GM23338 (cell line): ENCODE results near the gene TNNI3K. TPM values are rescaled to one million over a fixed set of nuclear protein-coding genes. Genes with fewer than 3 reads are reported as not detected.

Experiments used
- ATAC-seq: fragments of 200-7000 bp; cut with Tn5 transposase; 3 replicates; pipeline ENCODE4 v1.9.1; 2020
- DNase-seq: peaks from one replicate; pipeline ENCODE4 v3.0.0-alpha.2; 2015; ENCODE audit warnings: low spot score
- H2AFZ ChIP-seq: fragments of 200-600 bp; sonication (generic); 2 replicates; pipeline ENCODE4 v1.8.0; 2016; ENCODE audit warnings: antibody characterized with exemption, mild to moderate bottlenecking, moderate library complexity
- H3F3A ChIP-seq: fragments of 200-600 bp; sonication (generic); replicated peaks from 2 replicates; pipeline ENCODE4 v1.8.0; 2017; ENCODE audit warnings: antibody characterized with exemption, mixed run types, low read depth
- H3K27ac ChIP-seq: fragments of 200-600 bp; sonication (generic); 2 replicates; pipeline ENCODE4 v1.6.1; 2016; ENCODE audit warnings: low read depth
- H3K27me3 ChIP-seq: fragments of 200-600 bp; sonication (generic); 2 replicates; pipeline ENCODE4 v1.8.0; 2016; ENCODE audit warnings: mild to moderate bottlenecking, mixed run types, moderate library complexity; ENCODE audit not compliant: insufficient read depth
- H3K36me3 ChIP-seq: fragments of 200-600 bp; sonication (generic); 2 replicates; pipeline ENCODE4 v1.8.0; 2016; ENCODE audit warnings: mild to moderate bottlenecking; ENCODE audit not compliant: insufficient read depth
- H3K4me1 ChIP-seq: fragments of 200-600 bp; sonication (generic); 2 replicates; pipeline ENCODE4 v1.8.0; 2016; ENCODE audit warnings: mild to moderate bottlenecking, moderate library complexity; ENCODE audit not compliant: insufficient read depth
- H3K4me2 ChIP-seq: fragments of 200-600 bp; sonication (generic); 2 replicates; pipeline ENCODE4 v1.7.1; 2017; ENCODE audit warnings: mixed run types
- H3K4me3 ChIP-seq: fragments of 200-600 bp; sonication (generic); 2 replicates; pipeline ENCODE4 v1.6.1; 2016; ENCODE audit warnings: mixed run types
- H3K79me2 ChIP-seq: fragments of 200-600 bp; sonication (generic); replicated peaks from 2 replicates; pipeline ENCODE4 v1.8.0; 2017; ENCODE audit warnings: mild to moderate bottlenecking; ENCODE audit not compliant: insufficient read depth
- H3K9me2 ChIP-seq: fragments of 200-600 bp; sonication (generic); 2 replicates; pipeline ENCODE4 v1.8.0; 2017; ENCODE audit not compliant: insufficient read depth
- H4K20me1 ChIP-seq: fragments of 200-600 bp; sonication (generic); replicated peaks from 2 replicates; pipeline ENCODE4 v1.8.0; 2017; ENCODE audit warnings: mild to moderate bottlenecking; ENCODE audit not compliant: insufficient read depth
- H3K27ac Mint-ChIP-seq: 2 replicates; pipeline ENCODE4 v1.8.0; 2020; ENCODE audit warnings: inconsistent platforms, mild to moderate bottlenecking, moderate library complexity, mixed read lengths
- H3K27me3 Mint-ChIP-seq: 3 replicates; pipeline ENCODE4 v1.8.0; 2022; ENCODE audit warnings: low read depth, mild to moderate bottlenecking, moderate library complexity, mixed read lengths, inconsistent platforms; ENCODE audit not compliant: insufficient read depth, poor library complexity
- H3K36me3 Mint-ChIP-seq: 3 replicates; pipeline ENCODE4 v1.8.0; 2021; ENCODE audit warnings: low read depth, mild to moderate bottlenecking, inconsistent platforms, moderate library complexity, mixed read lengths
- H3K4me1 Mint-ChIP-seq: 3 replicates; pipeline ENCODE4 v1.8.0; 2020; ENCODE audit warnings: mild to moderate bottlenecking, inconsistent platforms, mixed read lengths
- H3K4me3 Mint-ChIP-seq: 3 replicates; pipeline ENCODE4 v1.8.0; 2021; ENCODE audit warnings: moderate library complexity, mild to moderate bottlenecking, inconsistent platforms, mixed read lengths
- H3K9me3 Mint-ChIP-seq: 3 replicates; pipeline ENCODE4 v1.8.0; 2020; ENCODE audit warnings: moderate library complexity, mild to moderate bottlenecking, inconsistent platforms, mixed read lengths
- CREB1 ChIP-seq: fragments of 250-450 bp; sonication (Bioruptor Pico); IDR thresholded peaks from 2 replicates; pipeline ENCODE4 v1.5.0; 2020; ENCODE audit warnings: low read depth, mild to moderate bottlenecking, moderate library complexity
- CTCF ChIP-seq, 2 experiments: fragments of 200-600 bp in 1 of 2; sonication (generic) in 1 of 2; conservative IDR thresholded peaks; 2 replicates each; pipeline versions ENCODE4 v1.5.1 to v1.6.1; 2016 to 2017; ENCODE audit warnings: antibody characterized with exemption in 2 of 2, low read depth in 2 of 2, mild to moderate bottlenecking in 2 of 2, moderate library complexity in 1 of 2
- EZH2 ChIP-seq: fragments of 200-600 bp; sonication (generic); IDR thresholded peaks from one replicate; pipeline ENCODE4 v1.8.0; 2017; ENCODE audit warnings: antibody characterized with exemption, mild to moderate bottlenecking, low read depth; ENCODE audit not compliant: unreplicated experiment
- EZH2phosphoT487 ChIP-seq: fragments of 200-600 bp; sonication (generic); IDR thresholded peaks from one replicate; pipeline ENCODE4 v1.8.1; 2018; ENCODE audit warnings: antibody characterized with exemption; ENCODE audit not compliant: unreplicated experiment
- JUNB ChIP-seq: IDR thresholded peaks from one replicate; pipeline ENCODE4 v1.6.1; 2016; ENCODE audit warnings: antibody characterized with exemption; ENCODE audit not compliant: unreplicated experiment
- NANOG ChIP-seq: IDR thresholded peaks from 2 replicates; pipeline ENCODE4 v1.6.1; 2016; ENCODE audit warnings: antibody characterized with exemption, borderline replicate concordance
- POLR2AphosphoS5 ChIP-seq: IDR thresholded peaks from 2 replicates; pipeline ENCODE4 v1.6.1; 2016; ENCODE audit warnings: antibody characterized with exemption, low read depth
- REST ChIP-seq: IDR thresholded peaks from one replicate; pipeline ENCODE4 v1.6.1; 2018; ENCODE audit warnings: antibody characterized with exemption; ENCODE audit not compliant: unreplicated experiment
- STAT1 ChIP-seq: IDR thresholded peaks from one replicate; pipeline ENCODE4 v1.6.1; 2016; ENCODE audit warnings: antibody characterized with exemption; ENCODE audit not compliant: unreplicated experiment
- ZNF462 ChIP-seq: fragments of 250-450 bp; sonication (Bioruptor Pico); IDR thresholded peaks from 2 replicates; pipeline ENCODE4 v1.5.0; 2020; ENCODE audit warnings: mild to moderate bottlenecking, moderate library complexity
- polyA plus RNA-seq: library from polyadenylated mRNA; unstranded; fragments of >200 nt; fragmentation: Nextera tagmentation; extraction: Ambion mirVana; gene quantifications from 2 replicates; pipeline ENCODE4 v1.2.1, GENCODE V29; 2016
- total RNA-seq: library from RNA; depleted of rRNA; stranded (reverse); fragments of >200 nt; shearing (Covaris generic); gene quantifications from 2 replicates; pipeline ENCODE4 v1.2.3, GENCODE V29; 2014

Gene TNNI3K
- total and polyA plus RNA-seq, 2 experiments from 2014 or later: not detected

DNA sequence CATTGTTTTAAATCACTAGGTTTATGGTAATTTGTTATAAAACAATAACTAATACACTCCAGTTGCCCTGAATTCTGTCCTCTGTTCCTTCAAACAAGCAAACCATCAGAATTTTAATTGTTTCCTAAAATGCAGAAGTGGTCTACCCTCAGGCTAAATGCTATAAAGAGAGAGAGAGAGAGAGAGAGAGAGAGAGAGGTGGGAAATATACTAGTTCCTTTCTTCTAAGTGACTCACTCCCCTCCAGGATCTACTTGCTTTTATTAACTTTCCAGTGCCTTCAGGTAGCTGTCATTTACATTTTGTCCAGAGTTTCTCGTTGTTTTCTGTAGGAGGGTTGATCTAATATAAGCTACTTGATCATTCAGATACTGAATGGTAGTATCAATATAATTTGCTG is 250.8 kb downstream of the TNNI3K start (continued):
- TF ChIP-seq REST: no peak
- TF ChIP-seq STAT1: no peak
- no peak for TF ChIP-seq EZH2phosphoT487

- Mint-ChIP-seq H3K36me3 (no peaks in the 10 kb centered on the region), H3K4me3 (no peak overlapping the region), H3K27me3 (no peaks in the 10 kb centered on the region), H3K4me1 (peaks cover 9% of the 10 kb centered on the region), H3K27ac (no peak overlapping the region), H3K9me3 (no peaks in the 10 kb centered on the region)
- H2AFZ ChIP-seq: no peak overlapping the region
- no peaks in the 10 kb centered on the region for H3K9me2 ChIP-seq
- ATAC-seq: no peak
- no peaks in the 10 kb centered on the region for H3K36me3 ChIP-seq
- no peak overlapping the region for H3K27ac ChIP-seq
- no peak overlapping the region for H3K4me2 ChIP-seq
- H3F3A ChIP-seq: no peaks in the 10 kb centered on the region
- H3K27me3 ChIP-seq: no peaks in the 10 kb centered on the region
- no peak for DNase-seq
- H3K4me1 ChIP-seq: peaks cover 25% of the 10 kb centered on the region
- no peak overlapping the region for H3K4me3 ChIP-seq
- no peaks in the 10 kb centered on the region for H3K79me2 ChIP-seq
- no peaks in the 10 kb centered on the region for H4K20me1 ChIP-seq
- TF ChIP-seq POLR2AphosphoS5 (no peak), EZH2 (no peak), STAT1 (no peak), EZH2phosphoT487 (no peak), JUNB (no peak), REST (no peak), NANOG (no peak), CTCF (conservative IDR thresholded peaks at IDR 0.05; ENCODE audit: low read depth in 2 of 2) (no peak), ZNF462 (CRISPR knock-in tag) (no peak), CREB1 (CRISPR knock-in tag) (no peak)
These were observed 261.5 kb downstream of the TNNI3K start for GRCh38 chr1:74496669-74497068.
